ENCODE data around the gene ALCAM.

The ALCAM gene

GRCh38 chr3:105497386-105497785 lies 130.7 kb downstream of the ALCAM start:
- DNase-seq = no peak

GRCh38 chr3:105499961-105500360 lies 133.3 kb downstream of the ALCAM start:
- DNase-seq = no peak

GRCh38 chr3:105502333-105502732 lies 135.6 kb downstream of the ALCAM start:
- DNase-seq = no peak

- no peak for DNase-seq
Measured at GRCh38 chr3:105503191-105503593, 136.5 kb downstream of the ALCAM start.

GRCh38 chr3:105504440-105504951 lies 137.8 kb downstream of the ALCAM start:
- DNase-seq = no peak

DNA sequence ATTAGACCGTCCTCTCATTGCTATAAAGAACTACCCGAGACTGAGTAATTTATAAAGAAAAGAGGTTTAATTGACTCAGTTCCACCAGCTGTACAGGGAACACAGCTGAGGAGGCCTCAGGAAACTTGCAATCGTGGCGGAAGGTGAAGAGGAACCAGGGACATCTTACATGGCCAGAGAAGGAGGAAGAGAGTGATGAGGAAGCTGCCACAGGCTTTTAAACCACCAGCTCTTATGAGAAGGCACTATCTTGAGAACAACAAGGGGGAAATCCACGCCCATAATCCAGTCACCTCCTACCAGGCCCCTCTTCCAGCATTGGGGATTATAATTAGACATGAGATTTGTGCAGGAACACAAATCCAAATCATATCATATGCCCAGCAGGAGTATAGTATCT lies 138.5 kb downstream of the ALCAM start:
- no peak for DNase-seq

- no peak for DNase-seq
Measured at GRCh38 chr3:105511031-105511430, 144.3 kb downstream of the ALCAM start.

DNA sequence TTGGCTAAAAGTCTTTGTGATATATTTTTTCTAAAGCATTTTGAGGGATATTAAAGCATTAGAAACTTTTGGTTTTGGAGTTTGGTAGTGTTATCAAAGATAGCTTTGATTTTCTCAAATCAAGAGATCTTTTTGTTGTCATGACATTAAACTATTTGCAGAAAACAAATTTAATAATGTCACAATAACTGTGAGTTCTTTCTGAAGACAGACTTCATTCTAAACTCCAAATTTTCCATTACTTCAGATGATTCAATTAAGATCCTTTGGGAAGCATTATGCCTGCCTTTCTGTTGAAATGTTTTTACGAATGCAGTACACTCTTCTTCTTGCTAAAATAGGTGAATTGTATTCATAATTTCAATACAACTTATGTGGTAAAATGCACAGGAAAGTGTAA lies 145.4 kb downstream of the ALCAM start:
- DNase-seq = no peak

- DNase-seq = no peak
Measured at GRCh38 chr3:105513042-105513441, 146.3 kb downstream of the ALCAM start.

- no peak for DNase-seq
Measured at GRCh38 chr3:105513886-105514285, 147.2 kb downstream of the ALCAM start.

DNA sequence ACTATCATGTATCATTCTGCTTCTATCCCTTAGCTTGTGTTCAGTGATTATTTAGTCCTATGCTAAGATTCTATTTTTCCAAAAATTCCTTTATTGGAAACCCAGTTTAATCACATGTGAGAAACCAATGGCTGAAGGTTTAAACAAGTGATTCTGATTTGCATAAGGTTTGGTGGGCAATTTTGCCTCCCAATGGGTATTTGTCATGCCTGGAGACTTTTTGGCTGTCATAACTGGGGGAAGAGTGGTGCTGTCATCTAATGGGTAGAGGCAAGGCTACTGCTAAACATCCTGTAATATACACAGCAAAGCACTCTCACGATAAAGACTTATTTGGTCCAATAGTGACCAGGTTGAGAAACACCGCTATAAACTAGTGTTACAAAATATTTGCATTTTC lies 148.7 kb downstream of the ALCAM start:
- DNase-seq = no peak

DNA sequence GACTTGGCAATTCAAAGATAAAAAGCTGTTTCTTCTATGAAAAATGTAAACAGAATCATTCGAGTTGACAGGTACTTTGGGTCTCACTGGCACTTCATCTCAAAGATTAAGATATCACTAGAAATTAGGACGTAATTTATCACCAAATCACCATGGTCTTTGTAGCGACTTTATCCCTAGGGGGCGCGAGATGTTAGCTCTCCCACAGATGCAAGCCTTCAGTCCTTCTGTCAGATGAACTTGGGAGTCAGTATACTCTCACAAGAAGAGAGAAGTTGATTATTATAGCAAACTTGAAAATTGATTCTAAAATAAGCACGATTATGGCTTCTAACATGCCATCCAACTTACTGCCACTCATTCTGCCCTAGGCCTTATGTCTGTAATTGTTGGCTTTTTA lies 150.3 kb downstream of the ALCAM start:
- DNase-seq = no peak

DNA sequence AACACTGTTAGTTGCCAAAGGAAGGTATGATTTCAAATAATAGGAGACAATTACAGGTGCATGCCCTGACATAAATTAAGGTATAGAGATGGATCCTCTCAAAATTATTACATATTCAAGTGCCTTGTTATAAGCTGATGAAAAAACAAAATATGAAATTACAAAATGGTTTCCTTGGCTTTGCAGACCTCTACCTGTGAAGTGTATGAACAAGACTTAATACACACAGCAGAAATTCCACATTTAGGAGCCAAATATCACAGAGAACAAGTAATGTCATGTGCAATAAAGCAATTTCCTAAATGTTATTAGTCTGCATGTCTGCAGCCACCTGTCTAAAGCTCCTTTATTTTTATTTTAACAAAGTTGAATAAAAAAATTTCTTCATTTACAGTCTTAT lies 151.5 kb downstream of the ALCAM start:
- DNase-seq = no peak

DNA sequence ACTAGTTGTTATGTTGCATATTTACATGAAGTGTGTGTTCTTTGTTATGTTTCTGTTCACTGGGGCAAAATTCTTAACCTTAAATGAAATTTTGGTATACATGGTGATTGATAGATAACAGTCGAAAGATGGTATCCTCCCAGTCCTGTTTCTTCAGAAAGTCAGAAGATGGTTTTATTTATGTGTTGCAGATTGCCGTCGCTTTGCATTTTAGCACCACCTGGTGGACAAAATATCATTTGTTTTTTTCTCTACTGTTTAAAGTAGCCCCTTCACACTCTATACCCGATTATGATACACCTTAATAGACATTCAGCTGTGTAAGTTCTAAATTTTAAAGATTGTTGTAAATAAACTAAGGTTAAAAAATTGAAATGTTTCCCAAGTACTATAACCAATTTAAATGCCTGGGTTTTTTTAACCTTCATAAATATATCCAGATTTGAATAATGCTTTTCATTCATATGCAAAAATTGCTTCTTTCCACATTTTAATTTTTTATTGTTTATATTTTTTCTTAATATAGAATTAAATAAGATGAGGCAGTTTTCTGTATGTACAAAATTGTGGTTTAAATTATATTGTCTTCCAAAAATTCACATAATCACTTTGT lies 152.2 kb downstream of the ALCAM start:
- no peak for DNase-seq

DNA sequence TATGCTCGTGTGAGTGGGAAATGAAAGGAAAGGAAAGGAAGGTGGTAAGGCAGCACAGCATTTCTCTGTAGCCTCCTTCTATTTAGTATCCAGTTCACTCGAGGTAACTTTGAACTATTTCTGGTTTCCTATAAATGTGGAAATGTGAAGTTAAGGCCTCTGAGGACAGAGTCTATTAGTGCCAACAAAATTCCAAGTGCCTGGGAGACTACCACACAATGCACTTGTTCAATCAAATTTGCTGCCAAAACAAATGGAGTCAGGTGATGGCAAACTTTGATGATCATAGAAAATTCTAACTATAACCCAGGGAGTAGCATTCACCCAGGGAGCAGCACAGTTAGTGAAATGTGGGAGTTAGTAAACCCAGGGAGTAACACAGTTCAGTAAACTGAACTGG lies 155.1 kb downstream of the ALCAM start:
- DNase-seq = no peak

DNA sequence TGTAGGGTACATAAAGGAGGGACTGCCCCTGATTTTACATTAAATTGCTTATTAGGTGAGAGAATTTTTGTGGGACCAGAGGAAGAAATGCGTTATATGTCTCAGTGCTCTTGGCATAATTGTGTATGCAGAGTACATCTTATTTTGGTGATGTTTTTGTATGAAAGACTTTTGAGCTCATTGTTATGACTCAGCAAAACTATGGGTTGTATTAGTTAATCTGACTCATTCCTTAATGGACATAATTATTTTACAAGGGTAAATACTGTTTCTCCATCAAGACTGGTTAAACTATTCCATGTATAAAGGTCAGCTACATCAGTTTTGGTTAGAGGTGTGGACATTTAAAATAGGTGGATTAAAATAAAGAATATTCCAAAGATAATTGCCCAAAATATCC lies 156.8 kb downstream of the ALCAM start:
- DNase-seq = no peak

DNA sequence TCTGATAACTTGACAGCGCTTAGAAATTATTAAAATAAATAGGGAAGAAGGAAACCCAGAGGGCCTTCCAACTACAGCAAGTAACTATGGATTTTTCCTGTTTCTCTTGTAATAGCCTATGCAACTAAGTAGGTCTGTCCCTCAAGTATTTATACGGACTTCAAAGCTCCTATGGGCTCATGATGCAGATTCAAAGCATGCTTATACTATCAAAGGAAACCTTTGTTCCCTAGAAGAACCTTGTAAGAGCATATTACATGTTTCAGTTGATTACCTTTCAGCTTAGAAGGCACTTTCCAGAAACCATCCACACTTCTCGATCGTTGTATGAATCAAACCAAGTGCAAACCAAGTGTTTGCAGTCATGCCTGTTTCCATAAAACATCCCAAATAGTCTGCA lies 158.8 kb downstream of the ALCAM start:
- no peak for DNase-seq

GRCh38 chr3:105526360-105527111 lies 159.8 kb downstream of the ALCAM start:
- DNase-seq = no peak

DNA sequence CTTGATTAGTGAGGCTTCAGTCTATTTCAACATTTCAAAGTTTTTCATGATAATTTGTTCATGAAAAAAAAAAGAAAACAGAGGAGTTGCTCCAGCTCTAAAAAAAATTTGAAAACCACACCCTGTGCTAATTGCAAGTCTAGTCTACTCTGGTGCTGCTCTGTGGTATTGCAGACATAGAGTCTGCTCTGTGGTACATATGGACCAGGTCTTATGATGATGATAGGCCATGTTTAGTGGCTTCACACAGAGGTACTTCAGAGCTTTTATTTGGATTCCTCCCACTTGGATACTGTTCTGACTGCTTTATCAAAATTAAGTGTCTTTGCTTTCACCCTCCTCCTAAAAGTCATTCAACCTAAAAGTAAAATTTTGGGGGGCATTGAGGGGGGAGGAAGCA lies 160.8 kb downstream of the ALCAM start:
- DNase-seq = no peak

DNA sequence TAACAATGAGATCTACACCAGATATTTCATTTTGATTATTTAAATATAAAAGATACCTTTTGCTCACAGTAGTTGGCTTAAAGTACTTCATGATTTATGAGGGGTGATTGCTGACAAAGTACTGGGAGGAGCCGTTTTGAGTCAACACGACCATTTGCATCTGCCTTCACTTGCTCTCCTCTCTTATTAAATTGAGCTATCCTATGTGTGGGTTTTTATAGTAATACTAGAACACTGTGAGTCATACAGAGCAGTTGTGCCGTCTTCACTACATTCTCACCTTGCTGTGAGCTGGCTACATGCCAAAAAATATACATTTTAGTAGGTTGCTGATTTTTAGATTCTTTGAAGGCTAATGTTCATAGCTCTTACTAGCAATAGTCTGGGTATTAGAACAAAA lies 161.2 kb downstream of the ALCAM start:
- no peak for DNase-seq

DNA sequence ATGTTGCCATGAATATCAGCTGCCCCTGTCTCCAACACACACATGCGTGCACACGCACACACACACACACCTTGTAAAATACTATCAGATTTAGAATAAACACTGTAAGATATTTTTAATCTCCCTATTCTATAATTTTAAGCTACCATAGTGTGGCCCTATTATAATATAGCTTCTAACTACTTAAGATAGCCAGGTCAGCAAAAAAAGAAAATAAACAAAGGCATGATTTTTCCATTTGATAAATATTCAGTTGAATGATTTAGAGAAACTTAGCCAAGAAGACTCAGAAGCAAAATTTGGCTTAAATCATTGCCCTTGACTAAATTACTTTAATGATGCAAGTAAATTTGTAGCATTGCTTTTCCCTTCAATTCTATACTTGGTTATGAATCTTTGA lies 162.2 kb downstream of the ALCAM start:
- DNase-seq = no peak

- DNase-seq = no peak
Measured at GRCh38 chr3:105529456-105529855, 162.7 kb downstream of the ALCAM start.

- no peak for DNase-seq
Measured at GRCh38 chr3:105532251-105532650, 165.5 kb downstream of the ALCAM start.

DNA sequence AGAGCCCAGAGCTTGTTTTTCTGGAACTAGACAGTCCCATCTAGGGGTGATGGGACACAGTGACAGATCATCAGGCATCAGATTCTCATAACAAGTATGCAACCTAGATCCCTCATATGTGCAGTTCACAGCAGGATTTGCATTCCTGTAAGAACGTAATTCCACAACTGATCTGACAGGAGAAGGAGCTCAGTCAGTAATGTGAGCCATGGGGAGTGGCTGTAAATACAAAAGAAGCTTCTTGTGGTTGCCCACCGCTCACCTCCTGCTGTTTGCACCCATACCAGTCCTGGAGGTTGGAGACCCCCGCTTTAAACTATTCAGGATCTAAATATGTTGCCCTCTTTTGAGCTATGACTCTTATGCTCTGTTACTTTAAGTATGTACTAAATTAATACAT lies 167.3 kb downstream of the ALCAM start:
- no peak for DNase-seq

- no peak for DNase-seq
Measured at GRCh38 chr3:105534491-105534890, 167.8 kb downstream of the ALCAM start.

Measured in cortex of kidney (tissue), 1 donor.